Measurements from ENCODE around the gene STAP1.

- TF ChIP-seq CTCF (IDR thresholded peaks at IDR 0.05) (no peak), POLR2AphosphoS5 (IDR thresholded peaks at IDR 0.05) (no peak)
Measured at GRCh38 chr4:67546004-67546356, 12.5 kb upstream of the STAP1 start.
